SH-SY5Y (cell line): Measurements from ENCODE around the gene TSPEAR.

Source experiments
- GATA2 ChIP-seq: IDR thresholded peaks from 2 replicates; pipeline ENCODE4 v1.6.1; 2011; ENCODE audit warnings: mild to moderate bottlenecking, low read depth, low read length
- GATA3 ChIP-seq: IDR thresholded peaks from 2 replicates; pipeline ENCODE4 v1.6.1; 2011; ENCODE audit warnings: low read depth, mild to moderate bottlenecking, low read length, moderate library complexity

- TF ChIP-seq GATA2 (no peak), GATA3 (no peak)
Observed at GRCh38 chr21:44757731-44758130, 46.4 kb upstream of the TSPEAR start.
